HCT116 (cell line): ENCODE measurements around the gene GPHN.

ENCODE experiments used
- CBX3 ChIP-seq: IDR thresholded peaks from 2 replicates; pipeline ENCODE4 v1.6.1; 2012; ENCODE audit warnings: low read depth
- EGR1 ChIP-seq: IDR thresholded peaks from 2 replicates; pipeline ENCODE4 v1.6.1; 2012; ENCODE audit warnings: low read depth
- EZH2 ChIP-seq: fragments of 200-600 bp; sonication (generic); IDR thresholded peaks from 2 replicates; pipeline ENCODE4 v1.6.1; 2017; ENCODE audit warnings: antibody characterized with exemption, mixed run types
- EZH2phosphoT487 ChIP-seq: fragments of 200-600 bp; IDR thresholded peaks from 2 replicates; pipeline ENCODE4 v1.6.1; 2018; ENCODE audit warnings: antibody characterized with exemption, borderline replicate concordance
- JUND ChIP-seq: IDR thresholded peaks from 2 replicates; pipeline ENCODE4 v1.6.1; 2012
- POLR2A ChIP-seq: IDR thresholded peaks from 2 replicates; pipeline ENCODE4 v1.7.0; 2011; ENCODE audit warnings: borderline replicate concordance; ENCODE audit not compliant: insufficient read depth, insufficient read length; ENCODE audit errors: extremely low read depth
- POLR2AphosphoS5 ChIP-seq: IDR thresholded peaks from 2 replicates; pipeline ENCODE4 v1.6.1; 2011; ENCODE audit warnings: mild to moderate bottlenecking, low read depth, low read length, moderate library complexity
- RAD21 ChIP-seq: IDR thresholded peaks from 2 replicates; pipeline ENCODE4 v1.6.1; 2012; ENCODE audit warnings: low read depth, mild to moderate bottlenecking
- SIN3A ChIP-seq: IDR thresholded peaks from 2 replicates; pipeline ENCODE4 v1.6.1; 2012; ENCODE audit warnings: low read depth
- YY1 ChIP-seq: IDR thresholded peaks from 2 replicates; pipeline ENCODE4 v1.6.1; 2011; ENCODE audit warnings: low read length, low read depth, moderate library complexity, mild to moderate bottlenecking; ENCODE audit not compliant: insufficient replicate concordance; ENCODE audit errors: extremely low read depth
- TF ChIP-seq, protein P1 (sequence below): IDR thresholded peaks from 2 replicates; pipeline ENCODE4 v1.6.1; 2012
- TF ChIP-seq, protein P2 (sequence below), 3 experiments: fragments of 200-600 bp in 1 of 3; sonication (generic) in 1 of 3; IDR thresholded peaks in 2 of 3; conservative IDR thresholded peaks in 1 of 3; 2 replicates each; pipeline ENCODE4 v1.5.1; 2012 to 2017; ENCODE audit warnings: low read depth in 2 of 3, low read length in 2 of 3, antibody characterized with exemption in 1 of 3, borderline replicate concordance in 1 of 3, control low read depth in 1 of 3, mild to moderate bottlenecking in 1 of 3, mixed read lengths in 1 of 3, mixed run types in 1 of 3, moderate library complexity in 1 of 3; ENCODE audit not compliant: insufficient read depth in 1 of 3
- TF ChIP-seq, protein P3 (sequence below): IDR thresholded peaks from 2 replicates; pipeline ENCODE4 v1.6.1; 2012
- TF ChIP-seq, protein P4 (sequence below): IDR thresholded peaks from 2 replicates; pipeline ENCODE4 v1.6.1; 2011; ENCODE audit warnings: mild to moderate bottlenecking, low read length, moderate library complexity; ENCODE audit not compliant: insufficient replicate concordance; ENCODE audit errors: extremely low read depth

DNA sequence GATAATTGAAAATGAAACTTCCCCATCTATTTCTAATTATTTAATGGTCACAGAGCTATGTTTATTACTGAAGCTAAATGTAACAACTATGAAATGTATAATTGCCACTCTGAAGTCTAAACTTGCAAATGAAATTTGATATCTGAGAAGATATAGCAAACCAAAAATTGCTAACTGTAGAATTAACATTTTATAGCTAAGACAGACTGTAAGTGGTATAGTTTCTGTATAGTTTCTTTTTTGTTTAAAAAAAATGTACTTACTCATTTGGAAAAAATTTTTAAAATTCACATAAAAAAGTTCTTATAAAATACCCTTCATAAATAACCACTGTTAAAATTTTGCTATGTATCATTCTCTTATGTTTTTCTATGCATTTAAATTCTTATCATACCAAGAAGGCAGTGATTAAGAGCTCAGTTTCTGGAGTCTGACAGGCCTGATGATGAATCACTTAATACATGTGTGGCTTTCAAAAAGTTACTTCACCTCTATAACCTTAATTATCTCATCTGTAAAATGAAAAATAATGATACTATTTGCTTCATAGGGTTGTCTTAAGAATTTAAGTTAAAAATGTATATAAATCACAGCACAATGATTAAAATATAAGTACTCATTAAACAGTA lies 466.6 kb downstream of the GPHN start:
- TF ChIP-seq POLR2A = no peak
- no peak for TF ChIP-seq POLR2AphosphoS5
- TF ChIP-seq JUND = no peak
- TF ChIP-seq EZH2phosphoT487 = no peak
- TF ChIP-seq, protein P1, sequence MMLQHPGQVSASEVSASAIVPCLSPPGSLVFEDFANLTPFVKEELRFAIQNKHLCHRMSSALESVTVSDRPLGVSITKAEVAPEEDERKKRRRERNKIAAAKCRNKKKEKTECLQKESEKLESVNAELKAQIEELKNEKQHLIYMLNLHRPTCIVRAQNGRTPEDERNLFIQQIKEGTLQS = no peak
- TF ChIP-seq, protein P2, sequence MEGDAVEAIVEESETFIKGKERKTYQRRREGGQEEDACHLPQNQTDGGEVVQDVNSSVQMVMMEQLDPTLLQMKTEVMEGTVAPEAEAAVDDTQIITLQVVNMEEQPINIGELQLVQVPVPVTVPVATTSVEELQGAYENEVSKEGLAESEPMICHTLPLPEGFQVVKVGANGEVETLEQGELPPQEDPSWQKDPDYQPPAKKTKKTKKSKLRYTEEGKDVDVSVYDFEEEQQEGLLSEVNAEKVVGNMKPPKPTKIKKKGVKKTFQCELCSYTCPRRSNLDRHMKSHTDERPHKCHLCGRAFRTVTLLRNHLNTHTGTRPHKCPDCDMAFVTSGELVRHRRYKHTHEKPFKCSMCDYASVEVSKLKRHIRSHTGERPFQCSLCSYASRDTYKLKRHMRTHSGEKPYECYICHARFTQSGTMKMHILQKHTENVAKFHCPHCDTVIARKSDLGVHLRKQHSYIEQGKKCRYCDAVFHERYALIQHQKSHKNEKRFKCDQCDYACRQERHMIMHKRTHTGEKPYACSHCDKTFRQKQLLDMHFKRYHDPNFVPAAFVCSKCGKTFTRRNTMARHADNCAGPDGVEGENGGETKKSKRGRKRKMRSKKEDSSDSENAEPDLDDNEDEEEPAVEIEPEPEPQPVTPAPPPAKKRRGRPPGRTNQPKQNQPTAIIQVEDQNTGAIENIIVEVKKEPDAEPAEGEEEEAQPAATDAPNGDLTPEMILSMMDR (IDR thresholded peaks at IDR 0.05 in 2 of 3, conservative IDR thresholded peaks at IDR 0.05 in 1 of 3; ENCODE audit: borderline replicate concordance in 1 of 3, insufficient read depth in 1 of 3, low read depth in 2 of 3, low read length in 2 of 3) = no peak
- TF ChIP-seq, protein P3, sequence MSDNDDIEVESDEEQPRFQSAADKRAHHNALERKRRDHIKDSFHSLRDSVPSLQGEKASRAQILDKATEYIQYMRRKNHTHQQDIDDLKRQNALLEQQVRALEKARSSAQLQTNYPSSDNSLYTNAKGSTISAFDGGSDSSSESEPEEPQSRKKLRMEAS = no peak
- TF ChIP-seq EGR1 = no peak
- no peak for TF ChIP-seq YY1
- no peak for TF ChIP-seq RAD21
- TF ChIP-seq, protein P4, sequence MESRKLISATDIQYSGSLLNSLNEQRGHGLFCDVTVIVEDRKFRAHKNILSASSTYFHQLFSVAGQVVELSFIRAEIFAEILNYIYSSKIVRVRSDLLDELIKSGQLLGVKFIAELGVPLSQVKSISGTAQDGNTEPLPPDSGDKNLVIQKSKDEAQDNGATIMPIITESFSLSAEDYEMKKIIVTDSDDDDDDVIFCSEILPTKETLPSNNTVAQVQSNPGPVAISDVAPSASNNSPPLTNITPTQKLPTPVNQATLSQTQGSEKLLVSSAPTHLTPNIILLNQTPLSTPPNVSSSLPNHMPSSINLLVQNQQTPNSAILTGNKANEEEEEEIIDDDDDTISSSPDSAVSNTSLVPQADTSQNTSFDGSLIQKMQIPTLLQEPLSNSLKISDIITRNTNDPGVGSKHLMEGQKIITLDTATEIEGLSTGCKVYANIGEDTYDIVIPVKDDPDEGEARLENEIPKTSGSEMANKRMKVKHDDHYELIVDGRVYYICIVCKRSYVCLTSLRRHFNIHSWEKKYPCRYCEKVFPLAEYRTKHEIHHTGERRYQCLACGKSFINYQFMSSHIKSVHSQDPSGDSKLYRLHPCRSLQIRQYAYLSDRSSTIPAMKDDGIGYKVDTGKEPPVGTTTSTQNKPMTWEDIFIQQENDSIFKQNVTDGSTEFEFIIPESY = no peak
- no peak for TF ChIP-seq CBX3
- TF ChIP-seq EZH2 = no peak
- TF ChIP-seq SIN3A = no peak
